ENCODE measurements around the gene NFIC.
"Not testable (repeated sequence)": the region's sequence is repeated elsewhere in the genome, so short reads cannot be mapped to it uniquely, and the experiment has no call there.

NFIC gene

GRCh38 chr19:3345850-3346460, 20.4 kb upstream of the NFIC start:
- no peak overlapping the region for H3K27ac Mint-ChIP-seq
- no peaks in the 10 kb centered on the region for H3K4me1 Mint-ChIP-seq (ENCODE audit: low read depth)
- no peak overlapping the region for H3K4me3 Mint-ChIP-seq
- H3K9me3 Mint-ChIP-seq, result no peaks in the 10 kb centered on the region
- no peaks in the 10 kb centered on the region for H3K27me3 Mint-ChIP-seq (ENCODE audit: low read depth)
- H3K36me3 Mint-ChIP-seq (ENCODE audit: low read depth), result no peaks in the 10 kb centered on the region

- H3K9me3 Mint-ChIP-seq, result no peaks in the 10 kb centered on the region
- no peaks in the 10 kb centered on the region for H3K4me1 Mint-ChIP-seq (ENCODE audit: low read depth)
- H3K4me3 Mint-ChIP-seq, result no peak overlapping the region
- H3K27me3 Mint-ChIP-seq (ENCODE audit: low read depth), result peaks cover 4% of the 10 kb centered on the region
- H3K27ac Mint-ChIP-seq, result no peak overlapping the region
- H3K36me3 Mint-ChIP-seq (ENCODE audit: low read depth), result no peaks in the 10 kb centered on the region
These were observed 19.6 kb upstream of the NFIC start for GRCh38 chr19:3346677-3347353.

DNA sequence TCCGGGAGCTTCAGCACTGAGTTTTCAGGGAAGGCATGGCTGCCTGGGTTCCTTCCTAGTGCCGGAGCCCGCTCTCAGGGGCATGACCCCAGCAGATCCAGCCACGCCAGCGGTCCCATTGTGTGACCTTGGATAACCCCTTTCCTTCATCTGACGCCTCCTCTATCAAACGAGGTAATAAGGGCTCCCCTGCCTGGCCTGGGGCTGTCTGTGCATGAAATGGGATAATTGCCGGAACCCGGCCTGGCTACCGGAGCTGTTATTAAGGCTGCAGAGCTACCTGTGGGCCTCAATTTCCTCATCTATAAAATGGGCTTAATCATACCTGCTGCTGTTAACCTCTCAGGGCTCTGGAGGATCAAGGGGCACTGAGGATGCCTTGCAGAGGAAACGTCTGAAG, 18.3 kb upstream of the NFIC start:
- H3K36me3 Mint-ChIP-seq (ENCODE audit: low read depth), result no peaks in the 10 kb centered on the region
- H3K4me3 Mint-ChIP-seq, result no peak overlapping the region
- H3K27ac Mint-ChIP-seq, result no peak overlapping the region
- H3K27me3 Mint-ChIP-seq (ENCODE audit: low read depth), result peaks cover 6% of the 10 kb centered on the region
- no peaks in the 10 kb centered on the region for H3K9me3 Mint-ChIP-seq
- no peaks in the 10 kb centered on the region for H3K4me1 Mint-ChIP-seq (ENCODE audit: low read depth)

GRCh38 chr19:3348469-3348868, 17.9 kb upstream of the NFIC start:
- H3K27ac Mint-ChIP-seq; H3K4me1 Mint-ChIP-seq (ENCODE audit: low read depth); H3K36me3 Mint-ChIP-seq (ENCODE audit: low read depth); H3K27me3 Mint-ChIP-seq (ENCODE audit: low read depth); H3K4me3 Mint-ChIP-seq; H3K9me3 Mint-ChIP-seq: not testable (repeated sequence)

DNA sequence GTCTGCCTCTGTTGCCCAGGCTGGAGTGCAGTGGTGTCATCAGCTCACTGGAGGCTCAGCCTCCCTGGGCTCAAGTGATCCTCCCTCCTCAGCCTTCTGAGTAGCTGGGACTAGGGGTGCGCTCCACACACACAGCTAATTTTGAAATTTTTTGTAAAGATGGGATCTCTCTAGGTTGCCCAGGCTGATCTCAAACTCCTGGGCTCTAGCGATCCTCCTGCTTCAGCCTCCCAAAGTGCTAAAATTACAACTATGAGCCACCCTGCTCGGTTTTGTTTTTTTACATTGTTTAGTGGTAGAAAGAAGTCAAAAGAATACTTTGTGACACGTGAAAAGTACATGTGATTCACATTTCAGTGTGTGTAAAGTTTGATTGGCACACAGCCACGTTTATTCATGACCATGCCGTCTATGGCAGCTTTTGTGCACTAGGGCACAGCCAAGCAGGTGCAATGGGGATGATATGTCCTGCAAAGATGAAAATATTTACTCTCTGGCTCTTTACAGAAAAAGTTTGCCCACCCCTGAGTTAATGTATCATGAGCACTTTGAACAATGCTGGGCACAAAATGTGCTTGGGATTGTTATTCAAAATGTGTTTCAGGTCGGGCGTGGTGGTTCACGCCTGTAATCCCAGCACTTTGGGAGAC, 16.2 kb upstream of the NFIC start:
- H3K4me1 Mint-ChIP-seq (ENCODE audit: low read depth), result no peaks in the 10 kb centered on the region
- H3K27me3 Mint-ChIP-seq (ENCODE audit: low read depth), result peaks cover 6% of the 10 kb centered on the region
- no peak overlapping the region for H3K4me3 Mint-ChIP-seq
- H3K36me3 Mint-ChIP-seq (ENCODE audit: low read depth), result no peaks in the 10 kb centered on the region
- no peaks in the 10 kb centered on the region for H3K9me3 Mint-ChIP-seq
- H3K27ac Mint-ChIP-seq, result no peak overlapping the region

- Mint-ChIP-seq H3K27me3 (ENCODE audit: low read depth) (peaks cover 13% of the 10 kb centered on the region), H3K4me1 (ENCODE audit: low read depth) (no peaks in the 10 kb centered on the region), H3K4me3 (no peak overlapping the region), H3K9me3 (no peaks in the 10 kb centered on the region), H3K36me3 (ENCODE audit: low read depth) (no peaks in the 10 kb centered on the region), H3K27ac (no peak overlapping the region)
These were observed 14.5 kb upstream of the NFIC start for GRCh38 chr19:3351702-3352447.

DNA sequence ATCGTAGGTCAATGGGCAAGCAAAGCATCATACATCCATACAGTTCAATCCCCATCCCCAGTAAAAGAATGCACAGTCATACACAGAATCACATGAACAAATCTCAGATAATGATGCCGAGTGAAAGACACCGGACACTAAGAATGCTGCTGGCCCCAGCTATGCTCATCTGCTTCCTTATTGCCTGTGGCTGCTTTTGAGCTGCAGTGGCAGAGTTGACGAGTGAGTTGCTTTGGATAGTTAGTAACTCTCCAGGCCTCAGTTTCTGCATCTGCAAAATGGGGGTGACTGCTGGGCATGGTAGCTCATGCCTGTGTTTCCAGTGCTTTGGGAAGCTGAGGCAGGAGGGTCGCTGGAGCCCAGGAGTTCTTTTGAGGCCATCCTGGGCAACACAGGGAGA, 12.9 kb upstream of the NFIC start:
- H3K9me3 Mint-ChIP-seq, result no peaks in the 10 kb centered on the region
- H3K36me3 Mint-ChIP-seq (ENCODE audit: low read depth), result no peaks in the 10 kb centered on the region
- no peak overlapping the region for H3K27ac Mint-ChIP-seq
- no peak overlapping the region for H3K4me3 Mint-ChIP-seq
- H3K27me3 Mint-ChIP-seq (ENCODE audit: low read depth), result peaks cover 25% of the 10 kb centered on the region
- peaks cover 9% of the 10 kb centered on the region for H3K4me1 Mint-ChIP-seq (ENCODE audit: low read depth)

- Mint-ChIP-seq H3K36me3 (ENCODE audit: low read depth) (no peaks in the 10 kb centered on the region), H3K27me3 (ENCODE audit: low read depth) (peaks cover 35% of the 10 kb centered on the region), H3K4me1 (ENCODE audit: low read depth) (peaks cover 16% of the 10 kb centered on the region), H3K27ac (no peak overlapping the region), H3K4me3 (peak overlapping the region; percentile 63), H3K9me3 (no peaks in the 10 kb centered on the region)
These were observed 9.6 kb upstream of the NFIC start for GRCh38 chr19:3356805-3357204.

- Mint-ChIP-seq H3K27ac (peak overlapping the region; percentile 65), H3K9me3 (no peaks in the 10 kb centered on the region), H3K4me1 (ENCODE audit: low read depth) (peaks cover 21% of the 10 kb centered on the region), H3K4me3 (peak overlapping the region; percentile 63), H3K36me3 (ENCODE audit: low read depth) (no peaks in the 10 kb centered on the region), H3K27me3 (ENCODE audit: low read depth) (peaks cover 40% of the 10 kb centered on the region)
These were observed 9.0 kb upstream of the NFIC start for GRCh38 chr19:3357271-3357991.

DNA sequence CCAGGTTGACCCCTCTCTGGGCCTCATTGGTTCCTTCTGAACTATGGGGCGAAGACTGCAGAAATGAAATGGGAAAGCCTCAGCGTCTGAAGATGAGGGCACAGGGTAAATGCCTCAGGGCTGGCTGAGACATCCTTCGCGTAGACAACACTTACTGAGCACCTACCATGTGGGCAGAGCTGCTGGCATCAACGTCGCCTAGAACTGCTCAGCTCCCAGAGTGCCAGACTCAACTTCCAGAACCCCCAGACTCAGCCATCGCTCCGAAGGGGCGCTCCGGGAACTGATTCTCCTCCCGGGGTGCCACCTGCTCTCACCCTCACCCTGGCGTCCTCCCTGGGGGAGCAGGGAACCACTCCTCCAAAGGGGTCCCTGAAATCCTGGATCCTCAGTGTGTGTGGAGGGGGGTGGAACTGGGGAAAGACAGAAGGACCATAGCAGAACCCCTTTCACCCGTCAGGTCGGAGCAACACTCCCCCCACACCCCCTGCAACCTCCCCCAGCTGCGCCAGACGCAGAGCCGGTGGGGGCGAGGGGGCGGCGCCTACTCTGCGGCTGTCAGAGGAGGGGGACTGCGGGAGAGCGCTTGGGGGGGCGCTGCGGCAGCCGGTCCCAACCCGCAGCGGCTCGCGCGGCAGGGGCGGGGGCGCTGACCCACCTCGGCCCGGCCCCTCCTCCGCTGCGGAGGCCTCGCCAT, 8.2 kb upstream of the NFIC start:
- H3K27ac Mint-ChIP-seq, result peak overlapping the region; percentile 14

DNA sequence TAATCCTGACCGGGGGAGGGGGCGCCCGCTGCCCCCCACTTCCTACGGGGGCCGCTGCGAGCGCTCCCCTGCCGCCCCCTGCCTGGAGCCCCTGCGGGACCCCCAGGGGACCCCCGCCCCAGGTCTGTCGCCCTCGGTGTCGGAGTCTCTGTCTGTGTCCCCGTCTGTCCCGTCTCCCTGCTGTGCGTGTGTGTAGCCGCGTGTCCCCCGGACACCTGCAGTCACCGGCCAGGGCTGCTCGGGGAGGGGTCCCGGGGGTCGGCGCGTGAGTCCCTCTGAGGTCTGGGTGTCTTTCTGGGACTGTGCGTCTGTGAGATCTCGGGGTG, 7.7 kb upstream of the NFIC start:
- Mint-ChIP-seq H3K4me3 (peak overlapping the region; percentile 77), H3K27me3 (ENCODE audit: low read depth) (peaks cover 45% of the 10 kb centered on the region), H3K36me3 (ENCODE audit: low read depth) (no peaks in the 10 kb centered on the region), H3K4me1 (ENCODE audit: low read depth) (peaks cover 22% of the 10 kb centered on the region), H3K9me3 (no peaks in the 10 kb centered on the region), H3K27ac (no peak overlapping the region)

More for the DNA sequence above, 8.2 kb upstream of the NFIC start:
- Mint-ChIP-seq H3K27me3 (ENCODE audit: low read depth) (peaks cover 45% of the 10 kb centered on the region), H3K4me3 (peak overlapping the region; percentile 62), H3K4me1 (ENCODE audit: low read depth) (peaks cover 22% of the 10 kb centered on the region), H3K36me3 (ENCODE audit: low read depth) (no peaks in the 10 kb centered on the region), H3K9me3 (no peaks in the 10 kb centered on the region)

- H3K4me1 Mint-ChIP-seq (ENCODE audit: low read depth), result peaks cover 22% of the 10 kb centered on the region
- H3K36me3 Mint-ChIP-seq (ENCODE audit: low read depth), result no peaks in the 10 kb centered on the region
- H3K9me3 Mint-ChIP-seq, result no peaks in the 10 kb centered on the region
- peak overlapping the region; percentile 77 for H3K4me3 Mint-ChIP-seq
- peaks cover 50% of the 10 kb centered on the region for H3K27me3 Mint-ChIP-seq (ENCODE audit: low read depth)
- H3K27ac Mint-ChIP-seq, result peak overlapping the region; percentile 62
These were observed 7.1 kb upstream of the NFIC start for GRCh38 chr19:3359015-3359918.

- H3K27ac Mint-ChIP-seq, result no peak overlapping the region
- peaks cover 57% of the 10 kb centered on the region for H3K27me3 Mint-ChIP-seq (ENCODE audit: low read depth)
- H3K4me1 Mint-ChIP-seq (ENCODE audit: low read depth), result peaks cover 22% of the 10 kb centered on the region
- no peak overlapping the region for H3K4me3 Mint-ChIP-seq
- H3K36me3 Mint-ChIP-seq (ENCODE audit: low read depth), result no peaks in the 10 kb centered on the region
- H3K9me3 Mint-ChIP-seq, result no peaks in the 10 kb centered on the region
These were observed 6.4 kb upstream of the NFIC start for GRCh38 chr19:3359919-3360420.
